Measurements from ENCODE around the gene FAM228A.

GRCh38 chr2:24163186-24163585 lies 11.7 kb upstream of the FAM228A start:
- TF ChIP-seq CTCF (IDR thresholded peaks at IDR 0.05) (no peak), ZFX (IDR thresholded peaks at IDR 0.05; ENCODE audit: borderline replicate concordance) (no peak)

Data from 22Rv1 (cell line).